DMS153 treated with DMSO at 0.1 percent for 48 hours (cell line): ENCODE data around the gene SYT12.
A peak's percentile ranks its signal among the peaks of the same experiment; 100 is the strongest.

ENCODE experiments used
- DNase-seq: peaks from one replicate; lab custom pipeline; 2025; ENCODE audit not compliant: unreplicated experiment; lab: John Stamatoyannopoulos, UW

SYT12 gene

GRCh38 chr11:67027483-67027930 lies 4.6 kb downstream of the SYT12 start:
- no peak for DNase-seq

- DNase-seq = no peak
Measured at GRCh38 chr11:67027943-67028542, 5.1 kb downstream of the SYT12 start.

- no peak for DNase-seq
Measured at GRCh38 chr11:67029146-67029545, 6.2 kb downstream of the SYT12 start.

GRCh38 chr11:67030976-67031375 lies 8.0 kb downstream of the SYT12 start:
- DNase-seq = no peak

GRCh38 chr11:67031791-67032561 lies 9.0 kb downstream of the SYT12 start:
- no peak for DNase-seq

GRCh38 chr11:67032830-67033551 lies 10.1 kb downstream of the SYT12 start:
- no peak for DNase-seq

- DNase-seq = no peak
Measured at GRCh38 chr11:67033661-67034166, 10.8 kb downstream of the SYT12 start.

GRCh38 chr11:67034350-67034749 lies 11.4 kb downstream of the SYT12 start:
- no peak for DNase-seq

GRCh38 chr11:67040147-67040546 lies 17.2 kb downstream of the SYT12 start:
- DNase-seq = no peak

GRCh38 chr11:67041602-67042001 lies 18.7 kb downstream of the SYT12 start:
- no peak for DNase-seq

- no peak for DNase-seq
Measured at GRCh38 chr11:67043572-67044349, 20.8 kb downstream of the SYT12 start.

GRCh38 chr11:67044496-67044895 lies 21.6 kb downstream of the SYT12 start:
- no peak for DNase-seq

- DNase-seq = no peak
Measured at GRCh38 chr11:67045314-67045713, 22.4 kb downstream of the SYT12 start.

GRCh38 chr11:67048515-67049130 lies 25.7 kb downstream of the SYT12 start:
- DNase-seq = no peak

- DNase-seq = no peak
Measured at GRCh38 chr11:67050139-67050538, 27.2 kb downstream of the SYT12 start.

GRCh38 chr11:67051180-67051893 lies 28.4 kb downstream of the SYT12 start:
- no peak for DNase-seq

GRCh38 chr11:67051945-67052488 lies 29.1 kb downstream of the SYT12 start:
- DNase-seq = no peak

- DNase-seq = no peak
Measured at GRCh38 chr11:67052891-67053290, 30.0 kb downstream of the SYT12 start.

- DNase-seq = peak; percentile 5
Measured at GRCh38 chr11:67053896-67054329, 31.0 kb downstream of the SYT12 start.
